Epidermal melanocyte (primary cell): ENCODE measurements around the gene CSTPP1.

Source experiments
- DNase-seq: peaks from one replicate; pipeline ENCODE4 v3.0.0; 2011; ENCODE audit warnings: low spot score; ENCODE audit not compliant: insufficient read length

Gene CSTPP1

GRCh38 chr11:47130543-47130942 lies 194.0 kb downstream of the CSTPP1 start:
- DNase-seq, result no peak

- DNase-seq, result no peak
Observed at GRCh38 chr11:47131136-47131535, 194.6 kb downstream of the CSTPP1 start.

GRCh38 chr11:47132490-47132889 lies 195.9 kb downstream of the CSTPP1 start:
- no peak for DNase-seq

GRCh38 chr11:47132981-47133380 lies 196.4 kb downstream of the CSTPP1 start:
- DNase-seq, result no peak

- no peak for DNase-seq
Observed at GRCh38 chr11:47136327-47136726, 199.8 kb downstream of the CSTPP1 start.

GRCh38 chr11:47136921-47137320 lies 200.4 kb downstream of the CSTPP1 start:
- DNase-seq, result no peak

- no peak for DNase-seq
Observed at GRCh38 chr11:47137476-47137875, 200.9 kb downstream of the CSTPP1 start.

GRCh38 chr11:47139878-47140277 lies 203.3 kb downstream of the CSTPP1 start:
- no peak for DNase-seq

GRCh38 chr11:47143322-47143721 lies 206.8 kb downstream of the CSTPP1 start:
- DNase-seq, result peak; percentile 64

- no peak for DNase-seq
Observed at GRCh38 chr11:47144541-47144940, 208.0 kb downstream of the CSTPP1 start.

- DNase-seq, result no peak
Observed at GRCh38 chr11:47147250-47147649, 210.7 kb downstream of the CSTPP1 start.

- DNase-seq, result no peak
Observed at GRCh38 chr11:47147681-47148080, 211.1 kb downstream of the CSTPP1 start.

- DNase-seq, result no peak
Observed at GRCh38 chr11:47148270-47148669, 211.7 kb downstream of the CSTPP1 start.

- DNase-seq, result no peak
Observed at GRCh38 chr11:47148903-47149531, 212.5 kb downstream of the CSTPP1 start.

- no peak for DNase-seq
Observed at GRCh38 chr11:47149782-47150181, 213.2 kb downstream of the CSTPP1 start.

GRCh38 chr11:47152126-47152952 lies 215.8 kb downstream of the CSTPP1 start:
- DNase-seq, result no peak

GRCh38 chr11:47152953-47153950 lies 216.7 kb downstream of the CSTPP1 start:
- DNase-seq, result peak; percentile 95

- peak; percentile 74 for DNase-seq
Observed at GRCh38 chr11:47154616-47155570, 218.3 kb downstream of the CSTPP1 start.

- DNase-seq, result no peak
Observed at GRCh38 chr11:47155879-47156278, 219.3 kb downstream of the CSTPP1 start.

GRCh38 chr11:47156333-47156732 lies 219.8 kb downstream of the CSTPP1 start:
- DNase-seq, result no peak
